Measurements from ENCODE around the gene JUNB.
A peak's percentile ranks its signal among the peaks of the same experiment; 100 is the strongest.

JUNB gene

GRCh38 chr19:12784871-12785430 lies 6.3 kb upstream of the JUNB start (continued):
- 0 out of 2 replicates have a peak, but pooled peaks have one; percentile 25 for TF ChIP-seq ZNF600 (tag by site-specific recombination; IDR thresholded peaks at IDR 0.05)
- TF ChIP-seq, protein P1, sequence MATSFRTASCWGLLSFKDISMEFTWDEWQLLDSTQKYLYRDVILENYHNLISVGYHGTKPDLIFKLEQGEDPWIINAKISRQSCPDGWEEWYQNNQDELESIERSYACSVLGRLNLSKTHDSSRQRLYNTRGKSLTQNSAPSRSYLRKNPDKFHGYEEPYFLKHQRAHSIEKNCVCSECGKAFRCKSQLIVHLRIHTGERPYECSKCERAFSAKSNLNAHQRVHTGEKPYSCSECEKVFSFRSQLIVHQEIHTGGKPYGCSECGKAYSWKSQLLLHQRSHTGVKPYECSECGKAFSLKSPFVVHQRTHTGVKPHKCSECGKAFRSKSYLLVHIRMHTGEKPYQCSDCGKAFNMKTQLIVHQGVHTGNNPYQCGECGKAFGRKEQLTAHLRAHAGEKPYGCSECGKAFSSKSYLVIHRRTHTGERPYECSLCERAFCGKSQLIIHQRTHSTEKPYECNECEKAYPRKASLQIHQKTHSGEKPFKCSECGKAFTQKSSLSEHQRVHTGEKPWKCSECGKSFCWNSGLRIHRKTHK (tag by site-specific recombination; IDR thresholded peaks at IDR 0.05) = no peak
- TF ChIP-seq PRDM1 (tag by site-specific recombination; IDR thresholded peaks at IDR 0.05) = no peak
- TF ChIP-seq ZNF394 (tag by site-specific recombination; IDR thresholded peaks at IDR 0.05; ENCODE audit: borderline replicate concordance) = no peak
- no peak for TF ChIP-seq SP2 (tag by site-specific recombination; IDR thresholded peaks at IDR 0.05)
- TF ChIP-seq ZNF148 (tag by site-specific recombination; IDR thresholded peaks at IDR 0.05; ENCODE audit: borderline replicate concordance) = 0 out of 2 replicates have a peak, but pooled peaks have one; percentile 68
- TF ChIP-seq MYNN (tag by site-specific recombination; IDR thresholded peaks at IDR 0.05; ENCODE audit: borderline replicate concordance) = no peak
- no peak for TF ChIP-seq TRIM28 (IDR thresholded peaks at IDR 0.05; ENCODE audit: borderline replicate concordance, low read length)
- TF ChIP-seq ZNF610 (tag by site-specific recombination; IDR thresholded peaks at IDR 0.05; ENCODE audit: borderline replicate concordance) = no peak
- TF ChIP-seq ZNF292 (tag by site-specific recombination; IDR thresholded peaks at IDR 0.05; ENCODE audit: borderline replicate concordance, low read depth) = no peak
- no peak for TF ChIP-seq ZNF555 (tag by site-specific recombination; conservative IDR thresholded peaks at IDR 0.05)
- no peak for TF ChIP-seq ZNF138 (tag by site-specific recombination; IDR thresholded peaks at IDR 0.05; ENCODE audit: borderline replicate concordance)
- no peak for TF ChIP-seq ZNF302 (tag by site-specific recombination; IDR thresholded peaks at IDR 0.05; ENCODE audit: low read depth)
- TF ChIP-seq, protein P2, sequence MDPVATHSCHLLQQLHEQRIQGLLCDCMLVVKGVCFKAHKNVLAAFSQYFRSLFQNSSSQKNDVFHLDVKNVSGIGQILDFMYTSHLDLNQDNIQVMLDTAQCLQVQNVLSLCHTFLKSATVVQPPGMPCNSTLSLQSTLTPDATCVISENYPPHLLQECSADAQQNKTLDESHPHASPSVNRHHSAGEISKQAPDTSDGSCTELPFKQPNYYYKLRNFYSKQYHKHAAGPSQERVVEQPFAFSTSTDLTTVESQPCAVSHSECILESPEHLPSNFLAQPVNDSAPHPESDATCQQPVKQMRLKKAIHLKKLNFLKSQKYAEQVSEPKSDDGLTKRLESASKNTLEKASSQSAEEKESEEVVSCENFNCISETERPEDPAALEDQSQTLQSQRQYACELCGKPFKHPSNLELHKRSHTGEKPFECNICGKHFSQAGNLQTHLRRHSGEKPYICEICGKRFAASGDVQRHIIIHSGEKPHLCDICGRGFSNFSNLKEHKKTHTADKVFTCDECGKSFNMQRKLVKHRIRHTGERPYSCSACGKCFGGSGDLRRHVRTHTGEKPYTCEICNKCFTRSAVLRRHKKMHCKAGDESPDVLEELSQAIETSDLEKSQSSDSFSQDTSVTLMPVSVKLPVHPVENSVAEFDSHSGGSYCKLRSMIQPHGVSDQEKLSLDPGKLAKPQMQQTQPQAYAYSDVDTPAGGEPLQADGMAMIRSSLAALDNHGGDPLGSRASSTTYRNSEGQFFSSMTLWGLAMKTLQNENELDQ (tag by site-specific recombination; IDR thresholded peaks at IDR 0.05; ENCODE audit: low read depth) = no peak
- no peak for TF ChIP-seq MEIS1 (CRISPR knock-in tag; IDR thresholded peaks at IDR 0.05; ENCODE audit: borderline replicate concordance)
- TF ChIP-seq ZNF677 (tag by site-specific recombination; IDR thresholded peaks at IDR 0.05) = no peak
- TF ChIP-seq MZF1 (tag by site-specific recombination; IDR thresholded peaks at IDR 0.05; ENCODE audit: borderline replicate concordance) = no peak
- TF ChIP-seq ZNF311 (tag by site-specific recombination; IDR thresholded peaks at IDR 0.05; ENCODE audit: borderline replicate concordance) = 0 out of 2 replicates have a peak, but pooled peaks have one; percentile 40
- TF ChIP-seq ZNF404 (tag by site-specific recombination; IDR thresholded peaks at IDR 0.05) = no peak
- no peak for TF ChIP-seq ZNF391 (tag by site-specific recombination; IDR thresholded peaks at IDR 0.05; ENCODE audit: borderline replicate concordance, low read depth)
- no peak for TF ChIP-seq OSR2 (tag by site-specific recombination; IDR thresholded peaks at IDR 0.05)
- TF ChIP-seq ZNF366 (tag by site-specific recombination; conservative IDR thresholded peaks at IDR 0.05) = no peak
- no peak for TF ChIP-seq EGR2 (tag by site-specific recombination; IDR thresholded peaks at IDR 0.05; ENCODE audit: low read depth)
- no peak for TF ChIP-seq ZNF785 (tag by site-specific recombination; IDR thresholded peaks at IDR 0.05)
- no peak for TF ChIP-seq ZSCAN5A (tag by site-specific recombination; IDR thresholded peaks at IDR 0.05)
- no peak for TF ChIP-seq ZFP69B (tag by site-specific recombination; IDR thresholded peaks at IDR 0.05)
- no peak for TF ChIP-seq ZNF184 (tag by site-specific recombination; IDR thresholded peaks at IDR 0.05)
- TF ChIP-seq ZBTB1 (tag by site-specific recombination; IDR thresholded peaks at IDR 0.05) = no peak
- no peak for TF ChIP-seq ZNF362 (tag by site-specific recombination; IDR thresholded peaks at IDR 0.05)
- TF ChIP-seq ZNF248 (tag by site-specific recombination; IDR thresholded peaks at IDR 0.05) = no peak
- no peak for TF ChIP-seq ZNF792 (tag by site-specific recombination; IDR thresholded peaks at IDR 0.05)
- TF ChIP-seq ZNF146 (tag by site-specific recombination; IDR thresholded peaks at IDR 0.05) = no peak

All from HEK293 (cell line).